Hepatocyte (in vitro differentiated cells): ENCODE data around the gene ROBO1.

Experiments
- EZH2 ChIP-seq: fragments of 200-600 bp; sonication (generic); IDR thresholded peaks from 2 replicates; pipeline ENCODE4 v1.6.1; 2016; ENCODE audit warnings: antibody characterized with exemption, mild to moderate bottlenecking, borderline replicate concordance
- TF ChIP-seq, protein P1 (sequence below): fragments of 200-600 bp; sonication (generic); IDR thresholded peaks from 2 replicates; pipeline ENCODE4 v1.5.1; 2016; ENCODE audit warnings: antibody characterized with exemption, mild to moderate bottlenecking; ENCODE audit not compliant: poor library complexity

DNA sequence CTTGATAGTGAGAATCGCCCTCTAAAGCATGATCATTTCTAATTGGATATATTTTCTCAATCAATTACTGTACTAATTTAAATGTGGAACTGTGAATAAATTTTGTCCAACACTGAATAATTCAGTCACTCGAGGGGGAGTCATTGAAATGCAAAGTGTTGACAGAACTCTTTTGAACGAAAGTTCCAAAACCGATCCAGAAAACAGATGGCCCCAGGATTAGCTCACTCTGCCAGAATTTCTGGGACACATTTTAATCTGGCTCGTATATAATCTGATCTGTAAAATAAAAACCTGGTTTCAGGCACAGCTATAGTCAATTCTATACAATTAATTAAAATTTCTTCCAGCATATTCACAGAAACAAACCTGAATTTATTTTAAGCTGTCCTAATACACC is 580.4 kb downstream of the ROBO1 start:
- TF ChIP-seq, protein P1, sequence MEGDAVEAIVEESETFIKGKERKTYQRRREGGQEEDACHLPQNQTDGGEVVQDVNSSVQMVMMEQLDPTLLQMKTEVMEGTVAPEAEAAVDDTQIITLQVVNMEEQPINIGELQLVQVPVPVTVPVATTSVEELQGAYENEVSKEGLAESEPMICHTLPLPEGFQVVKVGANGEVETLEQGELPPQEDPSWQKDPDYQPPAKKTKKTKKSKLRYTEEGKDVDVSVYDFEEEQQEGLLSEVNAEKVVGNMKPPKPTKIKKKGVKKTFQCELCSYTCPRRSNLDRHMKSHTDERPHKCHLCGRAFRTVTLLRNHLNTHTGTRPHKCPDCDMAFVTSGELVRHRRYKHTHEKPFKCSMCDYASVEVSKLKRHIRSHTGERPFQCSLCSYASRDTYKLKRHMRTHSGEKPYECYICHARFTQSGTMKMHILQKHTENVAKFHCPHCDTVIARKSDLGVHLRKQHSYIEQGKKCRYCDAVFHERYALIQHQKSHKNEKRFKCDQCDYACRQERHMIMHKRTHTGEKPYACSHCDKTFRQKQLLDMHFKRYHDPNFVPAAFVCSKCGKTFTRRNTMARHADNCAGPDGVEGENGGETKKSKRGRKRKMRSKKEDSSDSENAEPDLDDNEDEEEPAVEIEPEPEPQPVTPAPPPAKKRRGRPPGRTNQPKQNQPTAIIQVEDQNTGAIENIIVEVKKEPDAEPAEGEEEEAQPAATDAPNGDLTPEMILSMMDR, result no peak
- no peak for TF ChIP-seq EZH2
